Ovary (tissue), 9 donors: Measurements from ENCODE around the gene DCTD. TPM values are rescaled to one million over a fixed set of nuclear protein-coding genes. Genes with fewer than 3 reads are reported as not detected.

Experiments
- DNase-seq, 5 donors: peaks; one replicate each; pipeline ENCODE4 v3.0.0-alpha.2; 2019 to 2020
- H3K27ac ChIP-seq, 2 donors: fragments of 200-600 bp; one replicate each; pipeline versions ENCODE4 v1.5.1 to v1.8.0; 2019 to 2022
- H3K27me3 ChIP-seq: fragments of 200-600 bp; one replicate; pipeline ENCODE4 v1.8.0; 2022
- H3K36me3 ChIP-seq: fragments of 200-600 bp; sonication (generic); one replicate; pipeline ENCODE4 v1.5.1; 2019
- H3K4me1 ChIP-seq: one replicate; pipeline ENCODE4 v1.8.1; 2013; ENCODE audit warnings: mild to moderate bottlenecking, moderate library complexity; ENCODE audit not compliant: insufficient read depth
- H3K4me3 ChIP-seq: fragments of 200-600 bp; sonication (generic); one replicate; pipeline ENCODE4 v1.5.1; 2017
- H3K9me3 ChIP-seq, 2 donors: fragments of 200-600 bp in 1 of 2; sonication (generic) in 1 of 2; one replicate each; pipeline versions ENCODE4 v1.5.1 to v1.8.1; 2013 to 2019; ENCODE audit warnings: mild to moderate bottlenecking in 1 of 2, moderate library complexity in 1 of 2
- EP300 ChIP-seq: sonication (generic); formaldehyde crosslinking; IDR thresholded peaks from one replicate; pipeline ENCODE4 v1.6.1; 2017; ENCODE audit warnings: antibody characterized with exemption
- POLR2A ChIP-seq: fragments of 450-650 bp; IDR thresholded peaks from one replicate; pipeline ENCODE4 v1.6.1; 2017; ENCODE audit warnings: antibody characterized with exemption, mild to moderate bottlenecking, moderate library complexity
- WGBS, 3 donors: extraction: QIAGEN DNeasy Blood & Tissue Kit in 1 of 3; methylation state at CpG; one replicate each; pipeline versions ENCODE4 v1.1.5 to v1.1.7; 2013 to 2017; 5-methylcytosine and 5-hydroxymethylcytosine counted together
- intact Hi-C, 4 donors: fragments of 100-400 bp; cut with DNase I; formaldehyde crosslinking; loops; one replicate each; pipeline versions ENCODE4 v1.11.0 to v1.15.1; 2022 to 2023
- polyA plus RNA-seq, 2 donors: library from polyadenylated mRNA; stranded (reverse); fragments of 200-250 nt in 1 of 2; fragments of 350-450 nt in 1 of 2; fragmentation: Illumina TruSeq in 1 of 2; extraction: RNeasy Lipid Tissue Mini Kit (QIAGEN cat#74804) in 1 of 2; gene quantifications; one replicate each; pipeline ENCODE4 v1.2.3, GENCODE V29; 2013 to 2014
- total RNA-seq, 7 donors: library from RNA; depleted of rRNA in 2 of 7; stranded (reverse); fragments of >200 nt in 2 of 7; fragmentation: NEBNext Ultra II Directional in 3 of 7; extraction: Animal tissue kit (Norgen Biotek cat#: 25700) in 3 of 7; gene quantifications; one replicate each; pipeline versions ENCODE4 v1.1.0 to v1.2.4, GENCODE V29; 2016 to 2023
- TF ChIP-seq, protein P1 (sequence below), 3 donors: fragments of 450-650 bp in 2 of 3; fragments of 200-600 bp in 1 of 3; IDR thresholded peaks; one replicate each; pipeline versions ENCODE4 v1.5.1 to v1.8.0; 2016 to 2022; ENCODE audit warnings: antibody characterized with exemption in 3 of 3, mild to moderate bottlenecking in 1 of 3
- donor health status: DM: no; HTN: no; CAD: no; lungs with moderate emphysema.
- donor health status: DM: no; HTN: no; CAD: no.
- donor health status: Bipolar disorder and iron deficiency.
- donor health status: DM: yes; HTN: yes; CAD: no.
- donor health status: DM: no; HTN: no; CAD: no.
- donor health status: DM: yes; HTN: yes; CAD: no.

The DCTD gene
- total and polyA plus RNA-seq, 9 donors, result 34.1 to 272 (median 91.6) TPM

- no peak for DNase-seq
- Histone ChIP-seq H3K4me3 (no peak overlapping the region), H3K4me1 (no peaks in the 10 kb centered on the region), H3K36me3 (no peaks in the 10 kb centered on the region), H3K9me3 (no peaks in the 10 kb centered on the region), H3K27ac (no peak overlapping the region), H3K27me3 (no peaks in the 10 kb centered on the region)
- intact Hi-C loops, result no loop called here
- 76 to 86% (median 83%) methylated on average over 10 of the region's 10 CpGs for WGBS, 3 donors
- TF ChIP-seq POLR2A (no peak), EP300 (no peak)
- TF ChIP-seq, protein P1, sequence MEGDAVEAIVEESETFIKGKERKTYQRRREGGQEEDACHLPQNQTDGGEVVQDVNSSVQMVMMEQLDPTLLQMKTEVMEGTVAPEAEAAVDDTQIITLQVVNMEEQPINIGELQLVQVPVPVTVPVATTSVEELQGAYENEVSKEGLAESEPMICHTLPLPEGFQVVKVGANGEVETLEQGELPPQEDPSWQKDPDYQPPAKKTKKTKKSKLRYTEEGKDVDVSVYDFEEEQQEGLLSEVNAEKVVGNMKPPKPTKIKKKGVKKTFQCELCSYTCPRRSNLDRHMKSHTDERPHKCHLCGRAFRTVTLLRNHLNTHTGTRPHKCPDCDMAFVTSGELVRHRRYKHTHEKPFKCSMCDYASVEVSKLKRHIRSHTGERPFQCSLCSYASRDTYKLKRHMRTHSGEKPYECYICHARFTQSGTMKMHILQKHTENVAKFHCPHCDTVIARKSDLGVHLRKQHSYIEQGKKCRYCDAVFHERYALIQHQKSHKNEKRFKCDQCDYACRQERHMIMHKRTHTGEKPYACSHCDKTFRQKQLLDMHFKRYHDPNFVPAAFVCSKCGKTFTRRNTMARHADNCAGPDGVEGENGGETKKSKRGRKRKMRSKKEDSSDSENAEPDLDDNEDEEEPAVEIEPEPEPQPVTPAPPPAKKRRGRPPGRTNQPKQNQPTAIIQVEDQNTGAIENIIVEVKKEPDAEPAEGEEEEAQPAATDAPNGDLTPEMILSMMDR (IDR thresholded peaks at IDR 0.05), result no peak
Measured at GRCh38 chr4:182923796-182924340, 6.7 kb upstream of the DCTD start.

DNA sequence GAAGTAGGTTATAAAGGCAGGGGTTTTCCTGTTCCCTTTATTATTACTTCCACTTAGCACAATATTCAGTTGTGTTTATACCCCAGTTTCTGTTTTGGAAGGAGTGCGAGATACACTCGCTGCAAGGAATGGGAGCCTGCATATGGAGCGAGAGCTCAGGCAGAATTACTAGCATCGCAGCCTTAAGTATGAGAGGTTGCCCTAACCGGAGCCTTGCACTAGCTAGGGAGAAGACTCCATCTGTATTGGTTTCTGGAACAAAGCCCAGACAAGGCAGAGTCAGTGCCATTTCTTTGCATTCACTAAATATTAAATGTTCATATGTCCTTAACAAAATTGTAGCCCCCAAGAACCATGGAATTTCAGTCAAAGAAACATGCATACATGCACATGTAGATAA is 6.2 kb upstream of the DCTD start:
- H3K27ac ChIP-seq, result no peak overlapping the region
- no peak for DNase-seq
- H3K27me3 ChIP-seq, result no peaks in the 10 kb centered on the region
- TF ChIP-seq, protein P1 (IDR thresholded peaks at IDR 0.05), result no peak
- no peak for TF ChIP-seq POLR2A
- TF ChIP-seq EP300, result no peak
- H3K4me1 ChIP-seq, result no peaks in the 10 kb centered on the region
- no peaks in the 10 kb centered on the region for H3K9me3 ChIP-seq
- H3K4me3 ChIP-seq, result no peak overlapping the region
- H3K36me3 ChIP-seq, result no peaks in the 10 kb centered on the region
- intact Hi-C loops, result no loop called here
- 63 to 77% (median 77%) methylated on average over 5 of the region's 5 CpGs for WGBS, 3 donors

DNA sequence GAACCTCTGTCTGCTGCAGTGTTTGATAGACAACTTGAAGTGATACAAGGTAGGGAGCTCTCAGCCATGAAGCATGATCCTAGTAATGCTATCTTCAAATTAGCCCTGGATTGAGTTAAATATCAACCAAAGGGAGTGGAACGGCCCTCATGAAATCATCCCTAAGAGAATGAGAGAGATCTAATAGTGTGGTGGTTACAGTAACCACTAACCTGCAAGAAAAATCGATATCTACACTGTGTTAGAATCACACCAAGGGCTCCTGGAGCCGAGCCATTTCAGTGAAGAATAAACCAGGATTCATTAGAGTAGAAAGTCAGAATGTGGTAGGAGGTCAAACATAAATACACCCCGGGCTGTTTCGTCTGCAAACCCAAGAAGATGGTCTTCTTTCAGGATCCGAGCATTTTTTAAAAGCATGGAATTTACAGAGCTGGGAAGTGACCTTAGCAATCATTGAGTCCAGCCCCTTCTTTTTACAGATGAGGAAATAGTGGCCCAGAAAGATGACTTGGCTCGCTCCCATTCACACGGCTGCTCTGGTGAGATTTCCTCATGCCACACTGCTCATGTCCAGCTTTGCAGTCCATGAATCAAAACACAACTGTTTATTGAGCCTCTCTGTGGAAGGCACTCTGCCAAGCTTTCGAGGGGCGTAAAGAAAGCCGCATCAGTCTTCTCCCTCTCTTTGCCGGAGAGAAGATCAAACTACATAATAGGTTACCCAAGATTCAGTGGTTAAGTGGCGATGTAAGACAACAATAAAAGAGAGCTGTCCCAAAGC is 5.5 kb upstream of the DCTD start:
- DNase-seq, result no peak
- no peak overlapping the region for H3K4me3 ChIP-seq
- intact Hi-C loops, result no loop called here
- no peaks in the 10 kb centered on the region for H3K9me3 ChIP-seq
- H3K27ac ChIP-seq, result no peak overlapping the region
- 67 to 78% (median 77%) methylated on average over 13 of the region's 13 CpGs for WGBS, 3 donors
- no peaks in the 10 kb centered on the region for H3K4me1 ChIP-seq
- TF ChIP-seq EP300 (no peak), POLR2A (no peak)
- TF ChIP-seq, protein P1 (IDR thresholded peaks at IDR 0.05), result no peak
- no peaks in the 10 kb centered on the region for H3K36me3 ChIP-seq
- no peaks in the 10 kb centered on the region for H3K27me3 ChIP-seq

DNA sequence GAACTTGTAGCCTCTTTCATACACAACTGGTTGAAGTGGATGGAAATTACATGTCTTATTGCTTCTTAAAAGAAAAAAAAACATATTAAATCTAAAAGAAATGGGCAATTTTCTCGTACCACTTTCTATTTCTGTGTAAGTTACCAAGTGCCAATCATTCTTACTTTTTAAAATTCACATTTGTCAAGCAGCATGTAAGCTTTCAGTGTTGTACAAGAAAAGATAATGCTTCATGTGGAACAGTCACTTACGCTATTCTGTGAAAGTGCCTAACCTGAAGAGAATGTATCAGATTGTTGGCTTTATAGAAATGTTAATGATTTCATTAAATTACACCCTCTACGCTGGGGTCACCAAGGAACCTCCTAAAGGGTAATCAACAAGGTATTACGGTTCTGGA is 4.4 kb upstream of the DCTD start:
- 95 to 96% (median 95%) methylated on average over 4 of the region's 4 CpGs for WGBS, 3 donors
- Histone ChIP-seq H3K27ac (no peak overlapping the region), H3K27me3 (no peaks in the 10 kb centered on the region), H3K36me3 (no peaks in the 10 kb centered on the region), H3K4me3 (no peak overlapping the region), H3K9me3 (no peaks in the 10 kb centered on the region), H3K4me1 (no peaks in the 10 kb centered on the region)
- DNase-seq, result no peak
- intact Hi-C loops, result no loop called here
- TF ChIP-seq, protein P1 (IDR thresholded peaks at IDR 0.05), result no peak
- TF ChIP-seq POLR2A (no peak), EP300 (no peak)
